22Rv1 (cell line): Measurements from ENCODE around the gene TNS2.

Source experiments
- CTCF ChIP-seq: fragments of 450-650 bp; IDR thresholded peaks from 2 replicates; pipeline ENCODE4 v1.5.1; 2017; ENCODE audit warnings: mild to moderate bottlenecking
- ZFX ChIP-seq: fragments of 450-650 bp; IDR thresholded peaks from 2 replicates; pipeline ENCODE4 v1.6.1; 2017; ENCODE audit warnings: antibody characterized with exemption, borderline replicate concordance

GRCh38 chr12:53048780-53049401 lies 974 bp upstream of the TNS2 start:
- TF ChIP-seq CTCF = peak; percentile 32; the same call in 1 of the 2 replicates
- no peak for TF ChIP-seq ZFX
